ENCODE results near the gene PRDM10.

- TF ChIP-seq EP300 (IDR thresholded peaks at IDR 0.05) (no peak), CTCF (IDR thresholded peaks at IDR 0.05) (no peak), POLR2AphosphoS5 (IDR thresholded peaks at IDR 0.05) (no peak), POLR2A (IDR thresholded peaks at IDR 0.05) (no peak)
Observed at GRCh38 chr11:130022799-130023198, 20.2 kb upstream of the PRDM10 start.
